OCI-LY1 (cell line): ENCODE data around the gene GPR18.

ENCODE experiments used
- H2AFZ ChIP-seq: fragments of 200-600 bp; sonication (generic), shearing (Covaris generic); 2 replicates; pipeline ENCODE4 v1.6.0; 2014; ENCODE audit warnings: antibody characterized with exemption, mild to moderate bottlenecking, low read length
- H3F3A ChIP-seq: fragments of 200-600 bp; sonication (generic), shearing (Covaris generic); 2 replicates; pipeline ENCODE4 v1.6.0; 2014; ENCODE audit warnings: mild to moderate bottlenecking, antibody characterized with exemption, low read length, moderate library complexity; ENCODE audit not compliant: insufficient read depth
- H3K27ac ChIP-seq: fragments of 200-600 bp; sonication (generic); 2 replicates; pipeline ENCODE4 v1.5.1; 2014; ENCODE audit warnings: low read length, mixed run types, mild to moderate bottlenecking, low read depth; ENCODE audit not compliant: poor library complexity, severe bottlenecking
- H3K27me3 ChIP-seq: fragments of 200-600 bp; sonication (generic); 2 replicates; pipeline ENCODE4 v1.6.0; 2014; ENCODE audit warnings: antibody characterized with exemption, mild to moderate bottlenecking, low read length, moderate library complexity; ENCODE audit not compliant: insufficient read depth
- H3K36me3 ChIP-seq: fragments of 200-600 bp; sonication (generic); 2 replicates; pipeline ENCODE4 v1.6.1; 2014; ENCODE audit warnings: mild to moderate bottlenecking, antibody characterized with exemption, low read length, moderate library complexity, mixed read lengths; ENCODE audit not compliant: insufficient read depth
- H3K4me1 ChIP-seq: fragments of 200-600 bp; sonication (generic); 2 replicates; pipeline ENCODE4 v1.5.1; 2014; ENCODE audit warnings: mild to moderate bottlenecking, low read length, moderate library complexity; ENCODE audit not compliant: insufficient read depth, severe bottlenecking
- H3K4me2 ChIP-seq: fragments of 200-600 bp; sonication (generic), shearing (Covaris generic); 2 replicates; pipeline ENCODE4 v1.6.1; 2014; ENCODE audit warnings: low read length
- H3K4me3 ChIP-seq: fragments of 200-600 bp; sonication (generic); 2 replicates; pipeline ENCODE4 v1.5.1; 2014; ENCODE audit warnings: low read length, low read depth, mild to moderate bottlenecking, mixed read lengths; ENCODE audit not compliant: poor library complexity, severe bottlenecking
- H3K79me2 ChIP-seq: fragments of 200-600 bp; shearing (Covaris generic); 2 replicates; pipeline ENCODE4 v1.6.1; 2016; ENCODE audit warnings: mixed run types, low read length, mixed read lengths; ENCODE audit not compliant: insufficient read depth
- H3K9ac ChIP-seq: fragments of 200-600 bp; sonication (generic), shearing (Covaris generic); 2 replicates; pipeline ENCODE4 v1.6.1; 2014; ENCODE audit warnings: mild to moderate bottlenecking, low read length, mixed read lengths
- H3K9me2 ChIP-seq: fragments of 200-600 bp; sonication (generic), shearing (Covaris generic); 2 replicates; pipeline ENCODE4 v1.6.1; 2014; ENCODE audit warnings: low read depth, mild to moderate bottlenecking, low read length, mixed read lengths
- H3K9me3 ChIP-seq: fragments of 200-600 bp; shearing (Covaris generic); 2 replicates; pipeline ENCODE4 v1.6.1; 2014; ENCODE audit warnings: low read length, mixed read lengths
- H4K20me1 ChIP-seq: fragments of 200-600 bp; sonication (generic), shearing (Covaris generic); 2 replicates; pipeline ENCODE4 v1.6.0; 2016; ENCODE audit warnings: mild to moderate bottlenecking, low read length; ENCODE audit not compliant: insufficient read depth
- EZH2 ChIP-seq: fragments of 200-600 bp; sonication (generic), shearing (Covaris generic); IDR thresholded peaks from 2 replicates; pipeline ENCODE4 v1.8.0; 2017; ENCODE audit warnings: borderline replicate concordance, mixed run types, mild to moderate bottlenecking, antibody characterized with exemption, low read length, moderate library complexity, mixed read lengths
- TF ChIP-seq, protein P1 (sequence below): fragments of 200-600 bp; sonication (generic), shearing (Covaris generic); IDR thresholded peaks from 2 replicates; pipeline ENCODE4 v1.5.1; 2017; ENCODE audit warnings: mild to moderate bottlenecking, antibody characterized with exemption, low read length, moderate library complexity, mixed read lengths

Gene GPR18

DNA sequence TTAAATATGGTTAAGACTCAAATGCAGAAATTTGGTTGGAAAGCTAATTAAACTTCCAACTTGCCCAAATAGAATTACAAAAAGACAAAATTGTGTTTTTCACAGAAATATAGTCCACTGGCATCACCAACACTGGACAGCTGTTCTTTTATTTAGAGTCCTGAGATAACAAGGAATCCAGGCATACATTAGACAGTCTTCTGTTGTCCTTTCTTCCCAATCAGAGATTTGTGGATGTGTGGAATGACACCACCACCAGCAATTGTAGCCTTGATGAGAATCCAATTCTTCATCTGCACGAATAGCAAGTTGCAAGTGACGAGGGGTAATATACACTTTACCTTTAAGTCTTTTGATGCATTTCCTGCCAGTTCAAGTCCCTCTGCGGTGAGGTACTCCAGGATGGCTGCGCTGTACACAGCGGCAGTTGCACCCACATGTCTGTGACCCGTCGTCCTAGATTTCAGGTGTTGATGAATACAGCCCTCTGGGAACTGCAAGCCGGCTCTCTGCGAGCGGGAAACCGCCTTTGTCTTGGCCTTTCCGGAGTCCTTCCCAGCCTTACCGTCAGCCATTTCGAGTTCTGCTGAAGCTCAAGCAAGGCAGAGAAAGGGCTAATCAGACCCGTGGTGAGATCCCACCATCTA, 42.9 kb downstream of the GPR18 start:
- Histone ChIP-seq H3K4me3 (no peak overlapping the region), H3K4me1 (peaks cover 50% of the 10 kb centered on the region), H3K9ac (no peak overlapping the region), H3K4me2 (peak overlapping the region; percentile 13; the same call in 1 of the 2 replicates), H3K27ac (no peak overlapping the region), H3K9me3 (no peaks in the 10 kb centered on the region), H3K79me2 (no peaks in the 10 kb centered on the region), H2AFZ (no peak overlapping the region), H3K36me3 (peaks cover 8% of the 10 kb centered on the region; the same call in 1 of the 2 replicates), H3K27me3 (no peaks in the 10 kb centered on the region), H3F3A (no peaks in the 10 kb centered on the region), H3K9me2 (no peaks in the 10 kb centered on the region), H4K20me1 (peaks cover 7% of the 10 kb centered on the region)
- no peak for TF ChIP-seq EZH2
- TF ChIP-seq, protein P1, sequence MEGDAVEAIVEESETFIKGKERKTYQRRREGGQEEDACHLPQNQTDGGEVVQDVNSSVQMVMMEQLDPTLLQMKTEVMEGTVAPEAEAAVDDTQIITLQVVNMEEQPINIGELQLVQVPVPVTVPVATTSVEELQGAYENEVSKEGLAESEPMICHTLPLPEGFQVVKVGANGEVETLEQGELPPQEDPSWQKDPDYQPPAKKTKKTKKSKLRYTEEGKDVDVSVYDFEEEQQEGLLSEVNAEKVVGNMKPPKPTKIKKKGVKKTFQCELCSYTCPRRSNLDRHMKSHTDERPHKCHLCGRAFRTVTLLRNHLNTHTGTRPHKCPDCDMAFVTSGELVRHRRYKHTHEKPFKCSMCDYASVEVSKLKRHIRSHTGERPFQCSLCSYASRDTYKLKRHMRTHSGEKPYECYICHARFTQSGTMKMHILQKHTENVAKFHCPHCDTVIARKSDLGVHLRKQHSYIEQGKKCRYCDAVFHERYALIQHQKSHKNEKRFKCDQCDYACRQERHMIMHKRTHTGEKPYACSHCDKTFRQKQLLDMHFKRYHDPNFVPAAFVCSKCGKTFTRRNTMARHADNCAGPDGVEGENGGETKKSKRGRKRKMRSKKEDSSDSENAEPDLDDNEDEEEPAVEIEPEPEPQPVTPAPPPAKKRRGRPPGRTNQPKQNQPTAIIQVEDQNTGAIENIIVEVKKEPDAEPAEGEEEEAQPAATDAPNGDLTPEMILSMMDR: no peak

DNA sequence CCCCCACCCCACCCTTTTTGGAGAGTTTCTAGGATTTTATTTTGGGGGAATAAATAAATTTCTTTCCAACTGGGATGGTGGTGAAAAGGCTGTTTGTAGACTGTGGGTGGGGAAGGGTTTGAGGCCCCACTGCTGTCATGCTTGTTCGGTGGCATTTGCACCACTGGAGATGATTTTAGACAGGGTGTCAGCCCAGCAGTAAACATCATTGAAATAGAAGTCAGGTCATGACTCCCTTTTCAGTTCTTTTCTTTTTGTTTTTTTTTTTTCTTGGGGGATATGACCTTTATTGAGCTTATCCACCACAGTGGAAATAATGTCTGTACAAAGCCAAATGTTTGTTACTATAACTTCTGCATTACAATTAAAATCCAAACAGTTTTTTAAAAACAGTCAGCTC, 43.4 kb downstream of the GPR18 start:
- Histone ChIP-seq H3K79me2 (no peaks in the 10 kb centered on the region), H3K27ac (no peak overlapping the region), H3F3A (no peaks in the 10 kb centered on the region), H3K27me3 (no peaks in the 10 kb centered on the region), H3K9ac (no peak overlapping the region), H3K4me3 (no peak overlapping the region), H2AFZ (no peak overlapping the region), H4K20me1 (peaks cover 7% of the 10 kb centered on the region), H3K9me2 (no peaks in the 10 kb centered on the region), H3K4me1 (peaks cover 48% of the 10 kb centered on the region), H3K36me3 (peaks cover 8% of the 10 kb centered on the region; the same call in 1 of the 2 replicates), H3K9me3 (no peaks in the 10 kb centered on the region), H3K4me2 (no peak overlapping the region)
- no peak for TF ChIP-seq EZH2

DNA sequence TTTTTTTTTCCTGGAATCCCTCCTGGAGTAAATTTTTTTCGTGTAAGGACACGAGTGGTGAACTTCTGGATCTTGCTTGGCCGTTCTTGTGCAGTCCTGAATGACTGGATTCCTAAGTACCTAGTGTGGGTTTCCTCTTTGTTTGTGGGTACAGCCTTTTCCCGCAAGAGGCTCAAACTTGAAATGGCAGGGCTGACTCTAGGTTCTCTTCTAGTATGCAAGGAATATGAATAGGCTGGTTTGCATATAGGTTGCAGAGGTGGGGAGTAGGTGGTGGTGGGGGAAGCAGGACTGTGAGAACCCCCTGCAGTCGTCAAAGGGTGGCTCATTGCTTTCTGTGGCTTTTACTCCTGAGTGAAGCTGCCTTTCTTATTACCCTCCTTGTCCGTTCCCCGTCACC, 43.9 kb downstream of the GPR18 start:
- Histone ChIP-seq H3K4me1 (peaks cover 44% of the 10 kb centered on the region), H3K9ac (no peak overlapping the region), H3K4me3 (no peak overlapping the region), H3K9me3 (no peaks in the 10 kb centered on the region), H3K27me3 (no peaks in the 10 kb centered on the region), H3F3A (no peaks in the 10 kb centered on the region), H2AFZ (no peak overlapping the region), H3K27ac (no peak overlapping the region), H4K20me1 (peaks cover 7% of the 10 kb centered on the region), H3K9me2 (no peaks in the 10 kb centered on the region), H3K36me3 (peaks cover 8% of the 10 kb centered on the region; the same call in 1 of the 2 replicates), H3K79me2 (no peaks in the 10 kb centered on the region), H3K4me2 (no peak overlapping the region)
- TF ChIP-seq, protein P1: no peak
- TF ChIP-seq EZH2: no peak
